ENCODE results near the gene AHNAK. TPM values are rescaled to one million over a fixed set of nuclear protein-coding genes. Genes with fewer than 3 reads are reported as not detected.

AHNAK gene
- total RNA-seq, 1 donor from 2014 or later = 226 TPM

DNA sequence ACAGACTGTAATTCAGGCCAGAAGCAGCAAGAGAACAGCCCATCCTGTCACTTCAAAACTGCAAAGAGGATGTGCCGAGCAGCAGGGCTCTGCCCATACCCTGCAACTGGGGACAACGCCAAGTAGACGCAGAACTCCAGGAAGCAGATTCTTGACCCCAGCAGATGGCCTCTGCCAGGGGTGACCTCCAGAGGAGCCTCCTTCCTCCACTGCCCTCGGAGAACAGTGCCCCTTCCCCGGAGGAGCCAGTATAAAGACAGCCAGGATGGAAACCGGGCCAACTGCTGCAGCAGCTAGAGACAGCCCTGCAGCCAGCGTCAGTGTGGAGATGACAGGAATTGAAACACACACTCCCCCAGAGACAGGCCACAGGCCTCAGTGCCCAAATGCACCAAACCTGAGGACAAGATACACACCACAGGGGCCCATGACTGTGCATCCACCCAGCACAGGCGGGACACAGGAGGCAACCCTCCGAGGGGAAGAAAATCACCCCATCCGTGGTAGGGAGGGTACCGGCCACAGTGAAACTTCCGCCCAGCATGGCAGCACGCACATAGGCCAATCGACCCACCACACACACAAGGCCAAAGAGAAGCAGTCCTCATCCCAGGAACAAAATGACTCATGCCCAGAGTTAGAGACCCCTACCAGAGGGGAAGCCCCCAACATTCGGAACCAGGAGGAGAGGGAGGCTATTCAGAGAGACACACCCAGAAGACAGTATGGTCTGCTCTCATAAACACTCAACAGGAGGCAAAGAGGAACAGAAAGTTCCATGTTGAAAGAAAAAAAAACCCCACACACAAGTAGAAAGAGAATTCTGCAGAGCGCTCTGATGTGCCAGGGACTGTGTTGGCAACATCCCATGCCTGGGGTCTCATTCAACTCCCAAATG lies 5.6 kb downstream of the AHNAK start:
- DNase-seq (ENCODE audit: low read depth) = no peak
- TF ChIP-seq, protein P1, sequence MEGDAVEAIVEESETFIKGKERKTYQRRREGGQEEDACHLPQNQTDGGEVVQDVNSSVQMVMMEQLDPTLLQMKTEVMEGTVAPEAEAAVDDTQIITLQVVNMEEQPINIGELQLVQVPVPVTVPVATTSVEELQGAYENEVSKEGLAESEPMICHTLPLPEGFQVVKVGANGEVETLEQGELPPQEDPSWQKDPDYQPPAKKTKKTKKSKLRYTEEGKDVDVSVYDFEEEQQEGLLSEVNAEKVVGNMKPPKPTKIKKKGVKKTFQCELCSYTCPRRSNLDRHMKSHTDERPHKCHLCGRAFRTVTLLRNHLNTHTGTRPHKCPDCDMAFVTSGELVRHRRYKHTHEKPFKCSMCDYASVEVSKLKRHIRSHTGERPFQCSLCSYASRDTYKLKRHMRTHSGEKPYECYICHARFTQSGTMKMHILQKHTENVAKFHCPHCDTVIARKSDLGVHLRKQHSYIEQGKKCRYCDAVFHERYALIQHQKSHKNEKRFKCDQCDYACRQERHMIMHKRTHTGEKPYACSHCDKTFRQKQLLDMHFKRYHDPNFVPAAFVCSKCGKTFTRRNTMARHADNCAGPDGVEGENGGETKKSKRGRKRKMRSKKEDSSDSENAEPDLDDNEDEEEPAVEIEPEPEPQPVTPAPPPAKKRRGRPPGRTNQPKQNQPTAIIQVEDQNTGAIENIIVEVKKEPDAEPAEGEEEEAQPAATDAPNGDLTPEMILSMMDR (IDR thresholded peaks at IDR 0.05; ENCODE audit: insufficient read depth, low read length, poor library complexity, severe bottlenecking) = no peak
- Histone ChIP-seq H3K36me3 (ENCODE audit: control insufficient read depth, insufficient read depth, low read length) (peaks cover under 1% of the 10 kb centered on the region), H3K27me3 (ENCODE audit: control insufficient read depth, insufficient read depth, low read length) (no peaks in the 10 kb centered on the region), H3K4me3 (ENCODE audit: low read depth, low read length) (no peak overlapping the region)

DNA sequence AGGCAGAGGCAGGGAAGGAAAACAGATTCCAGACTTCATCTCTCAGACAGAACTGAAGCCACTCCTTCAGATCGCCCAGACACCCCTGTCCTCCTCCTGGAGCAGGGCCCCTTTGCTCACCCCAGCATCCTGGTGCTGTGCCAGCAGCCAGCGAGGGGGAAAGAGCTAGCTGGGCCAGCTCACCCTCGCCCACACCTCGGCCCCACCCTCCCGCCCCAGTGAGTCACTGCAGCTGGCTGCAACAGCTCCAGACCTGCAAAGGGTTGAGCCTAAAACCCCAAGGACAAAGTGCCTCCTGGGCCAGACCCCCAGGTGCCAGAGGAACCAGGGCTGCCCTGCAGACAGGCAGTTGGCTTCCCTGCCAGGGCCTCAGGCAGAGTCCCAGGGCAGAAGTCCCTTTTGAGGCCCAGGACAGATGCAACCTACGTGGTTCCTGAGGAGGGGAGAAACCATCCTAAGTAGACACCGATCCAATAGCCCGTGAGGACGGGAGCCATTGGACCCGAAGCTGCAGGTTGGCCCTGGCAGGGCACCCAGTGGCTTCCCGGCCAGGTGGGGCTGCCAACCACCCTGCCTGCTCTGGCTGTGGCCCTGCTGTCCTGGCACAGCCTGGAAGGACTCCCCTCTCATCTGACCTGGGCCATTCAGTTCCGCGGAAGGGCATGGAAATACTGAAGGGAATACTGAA lies 7.2 kb downstream of the AHNAK start:
- no peak overlapping the region for H3K4me3 ChIP-seq (ENCODE audit: low read depth, low read length)
- peak; percentile 73 for DNase-seq (ENCODE audit: low read depth)
- no peaks in the 10 kb centered on the region for H3K27me3 ChIP-seq (ENCODE audit: control insufficient read depth, insufficient read depth, low read length)
- H3K36me3 ChIP-seq (ENCODE audit: control insufficient read depth, insufficient read depth, low read length) = peaks cover 4% of the 10 kb centered on the region
- TF ChIP-seq, protein P1 (IDR thresholded peaks at IDR 0.05; ENCODE audit: insufficient read depth, low read length, poor library complexity, severe bottlenecking) = no peak

DNA sequence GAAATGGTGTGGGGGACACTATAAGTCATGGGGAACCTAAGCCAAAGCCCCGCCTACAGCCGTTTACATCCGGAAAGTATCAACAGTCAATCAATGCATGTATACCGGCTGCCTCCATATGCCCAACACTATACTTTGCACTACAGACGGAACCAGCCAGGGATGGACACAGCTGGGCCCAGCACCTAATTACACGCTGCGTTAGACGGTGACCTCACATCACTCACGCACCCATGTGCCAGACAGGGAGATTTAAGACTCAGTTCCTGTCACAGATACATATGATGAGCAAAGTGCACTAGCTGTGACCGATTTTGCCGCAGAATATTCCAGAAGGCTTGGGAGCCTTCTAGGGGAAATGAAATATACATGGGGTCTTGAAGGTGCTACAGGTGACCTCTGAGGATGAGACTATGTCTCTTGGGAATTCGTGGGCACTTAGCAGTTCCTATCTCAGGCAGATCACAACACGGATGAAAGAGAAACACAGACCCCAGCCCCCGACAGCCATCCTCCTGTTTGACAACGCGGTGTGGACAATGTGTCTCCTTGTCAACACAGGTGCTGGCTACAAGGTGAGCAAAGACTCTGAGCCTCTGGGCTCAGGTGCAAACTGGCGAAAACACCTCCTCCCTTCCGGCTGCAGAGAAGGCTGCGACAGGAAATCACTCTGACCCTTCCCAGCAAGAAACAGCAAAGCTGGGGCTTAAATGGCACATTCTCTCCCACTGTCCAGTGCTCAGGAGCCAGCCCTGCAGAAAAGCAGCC lies 8.0 kb downstream of the AHNAK start:
- H3K4me3 ChIP-seq (ENCODE audit: low read depth, low read length) = no peak overlapping the region
- no peaks in the 10 kb centered on the region for H3K27me3 ChIP-seq (ENCODE audit: control insufficient read depth, insufficient read depth, low read length)
- TF ChIP-seq, protein P1 (IDR thresholded peaks at IDR 0.05; ENCODE audit: insufficient read depth, low read length, poor library complexity, severe bottlenecking) = no peak
- peaks cover 6% of the 10 kb centered on the region for H3K36me3 ChIP-seq (ENCODE audit: control insufficient read depth, insufficient read depth, low read length)
- DNase-seq (ENCODE audit: low read depth) = no peak

DNA sequence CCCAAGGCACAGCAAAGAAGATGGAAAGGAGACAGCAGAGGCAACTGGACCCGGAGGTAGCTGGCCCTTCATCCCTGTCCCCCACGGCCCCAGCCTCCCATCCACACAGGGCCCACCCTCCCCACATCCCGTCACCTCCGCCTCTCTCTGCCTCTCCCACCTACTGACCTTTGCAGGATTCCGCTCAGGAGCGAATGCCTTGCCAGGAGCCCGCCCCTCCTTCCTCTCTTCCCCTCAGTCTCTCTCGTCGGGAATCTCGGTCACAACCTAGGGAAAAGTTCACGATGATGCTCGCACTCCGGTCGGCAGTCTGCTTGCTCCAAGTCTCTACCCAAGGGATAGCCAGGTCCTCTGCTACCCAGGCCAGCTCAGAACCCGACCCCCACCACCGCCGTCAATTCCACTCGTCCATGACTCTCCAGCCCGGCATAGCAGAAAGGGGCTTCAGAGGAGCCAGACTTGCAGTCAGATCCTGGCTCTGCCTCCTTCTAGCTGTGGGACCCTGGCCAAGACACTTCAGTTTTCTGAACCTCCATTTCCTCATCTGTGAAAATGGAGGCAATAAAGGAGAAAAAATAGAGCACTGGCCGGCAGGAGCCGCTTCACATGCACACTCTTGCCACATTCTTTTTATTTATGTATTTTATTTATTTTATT lies 10.2 kb downstream of the AHNAK start:
- TF ChIP-seq, protein P1 (IDR thresholded peaks at IDR 0.05; ENCODE audit: insufficient read depth, low read length, poor library complexity, severe bottlenecking) = no peak
- no peak overlapping the region for H3K4me3 ChIP-seq (ENCODE audit: low read depth, low read length)
- DNase-seq (ENCODE audit: low read depth) = no peak
- peaks cover 11% of the 10 kb centered on the region for H3K36me3 ChIP-seq (ENCODE audit: control insufficient read depth, insufficient read depth, low read length)
- H3K27me3 ChIP-seq (ENCODE audit: control insufficient read depth, insufficient read depth, low read length) = no peaks in the 10 kb centered on the region

DNA sequence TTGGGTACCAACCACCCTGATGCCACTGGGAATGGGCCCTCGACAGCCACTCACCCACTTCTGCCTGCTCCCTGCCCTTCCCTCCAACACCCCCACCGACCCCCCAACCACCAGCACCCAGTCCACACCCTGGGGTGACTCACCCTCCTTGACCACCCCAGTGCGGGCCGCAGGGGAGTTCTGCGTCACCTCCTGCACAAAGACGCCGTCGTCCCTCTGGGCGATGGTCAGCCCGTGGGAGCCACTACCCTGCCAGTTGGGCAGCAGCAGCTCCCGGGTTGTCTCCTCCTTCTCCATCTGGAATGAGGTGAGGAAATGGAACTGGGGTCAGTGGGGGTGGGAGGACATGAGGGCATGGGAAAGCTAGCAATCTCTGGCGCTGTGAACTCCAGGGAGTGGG lies 10.8 kb downstream of the AHNAK start:
- H3K36me3 ChIP-seq (ENCODE audit: control insufficient read depth, insufficient read depth, low read length) = peaks cover 11% of the 10 kb centered on the region
- H3K4me3 ChIP-seq (ENCODE audit: low read depth, low read length) = no peak overlapping the region
- no peak for DNase-seq (ENCODE audit: low read depth)
- H3K27me3 ChIP-seq (ENCODE audit: control insufficient read depth, insufficient read depth, low read length) = no peaks in the 10 kb centered on the region
- TF ChIP-seq, protein P1 (IDR thresholded peaks at IDR 0.05; ENCODE audit: insufficient read depth, low read length, poor library complexity, severe bottlenecking) = no peak

Data from kidney epithelial cell (primary cell).